Left ventricle myocardium superior (tissue), 1 donor: ENCODE results near the gene BLNK. TPM values are rescaled to one million over a fixed set of nuclear protein-coding genes. Genes with fewer than 3 reads are reported as not detected.

Experiments used
- ATAC-seq: fragments of 200-7000 bp; cut with Tn5 transposase; one replicate; pipeline ENCODE4 v1.9.1; 2020; ENCODE audit warnings: mild to moderate bottlenecking, moderate library complexity
- DNase-seq: peaks from one replicate; pipeline ENCODE4 v3.0.0-alpha.2; 2020
- intact Hi-C: fragments of 100-400 bp; cut with micrococcal nuclease; formaldehyde crosslinking; loops from one replicate; pipeline ENCODE4 v1.11.0; 2022
- total RNA-seq: library from RNA; stranded (reverse); fragmentation: NEBNext Ultra II Directional; extraction: Animal tissue kit (Norgen Biotek cat#: 25700); gene quantifications from one replicate; pipeline ENCODE4 v1.2.1, GENCODE V29; 2021
- donor health status: DM: no; HTN: yes; CAD: no; lungs with severe emphysema.

Gene BLNK
- total RNA-seq, 1 donor from 2014 or later, result 1.3 TPM

DNA sequence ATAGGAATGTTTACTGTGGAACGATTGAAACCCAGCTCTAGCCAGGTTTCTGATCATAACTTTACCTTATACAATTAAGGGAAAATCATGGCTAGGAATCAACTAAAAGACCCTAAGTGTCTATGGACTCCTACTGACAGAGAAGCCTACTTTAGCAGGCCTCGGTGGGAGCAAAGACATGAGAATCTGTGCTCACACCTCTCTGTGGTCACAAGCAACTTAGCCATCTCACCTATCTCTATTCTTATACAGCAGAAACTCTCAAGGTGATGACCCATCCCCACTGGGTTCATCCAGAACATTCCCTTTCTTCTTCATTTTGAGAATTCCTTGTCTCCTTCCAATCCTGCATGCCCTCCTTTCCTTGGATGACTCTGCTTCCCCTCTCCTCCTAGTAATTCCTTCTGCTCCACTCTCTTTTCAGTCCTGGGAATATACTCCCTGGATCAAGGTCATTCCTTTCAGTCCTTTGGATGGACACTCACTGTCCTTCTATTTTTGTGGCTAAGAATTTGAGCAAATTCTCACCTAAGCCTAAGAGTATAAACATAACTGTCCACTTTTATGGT, 2.9 kb downstream of the BLNK start:
- no peak for ATAC-seq
- no peak for DNase-seq
- intact Hi-C loops, result no loop called here

DNA sequence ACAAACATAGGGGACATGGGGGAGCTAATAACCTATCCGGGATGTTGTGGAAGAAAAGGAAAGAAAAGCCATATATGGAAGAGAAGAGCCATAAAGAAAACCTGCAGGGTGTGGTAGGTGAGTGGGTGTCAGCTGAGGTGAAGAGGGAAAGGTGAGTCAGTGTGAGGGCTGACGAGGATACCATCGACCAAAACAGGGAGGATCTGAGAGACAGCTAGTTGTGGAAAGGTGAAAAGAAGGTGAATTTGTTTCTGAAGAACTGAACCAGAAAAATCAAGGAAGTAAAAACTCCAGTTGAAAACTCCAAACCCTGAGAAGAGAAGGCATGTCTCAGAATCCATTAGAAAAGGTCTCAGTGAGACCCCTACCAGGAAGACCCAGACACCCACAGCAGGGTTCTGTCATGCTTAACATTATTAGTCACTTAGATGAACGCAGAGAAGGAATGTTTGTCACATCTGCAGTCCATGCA, 4.1 kb downstream of the BLNK start:
- intact Hi-C loops, result no loop called here
- ATAC-seq (no peak), DNase-seq (no peak)

DNA sequence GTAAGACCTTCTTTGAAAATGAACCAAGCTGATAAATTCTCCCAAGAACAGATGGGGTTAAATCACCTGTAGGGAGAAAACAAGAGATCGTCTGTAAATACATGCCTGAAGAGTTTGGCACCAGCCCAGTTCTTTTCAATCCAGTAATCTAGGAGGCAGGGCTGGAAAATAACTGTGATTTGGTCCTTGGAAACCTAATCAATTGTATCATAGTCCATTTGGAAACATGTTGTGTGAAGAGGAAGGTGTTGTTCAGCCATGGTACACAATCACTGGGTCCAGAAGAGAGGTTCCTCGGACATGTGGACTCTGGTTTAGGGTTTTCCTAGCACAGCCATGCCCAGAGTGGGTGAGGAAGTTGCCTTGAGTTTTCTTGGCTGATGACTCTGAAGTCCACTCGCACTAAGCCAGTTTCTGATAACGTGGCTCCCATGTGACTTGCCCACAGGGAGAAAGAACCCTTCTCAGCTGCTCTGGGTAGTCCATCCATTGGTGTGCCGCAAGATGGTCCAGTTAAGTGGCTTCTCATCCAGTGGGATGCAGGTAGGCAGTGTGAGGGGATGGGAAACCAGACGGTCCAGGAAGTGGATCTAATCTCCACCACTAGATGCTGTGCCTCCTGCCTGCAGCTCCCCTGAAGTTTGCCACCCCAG, 5.1 kb downstream of the BLNK start:
- DNase-seq, result no peak
- intact Hi-C loops, result no loop called here
- ATAC-seq, result no peak

DNA sequence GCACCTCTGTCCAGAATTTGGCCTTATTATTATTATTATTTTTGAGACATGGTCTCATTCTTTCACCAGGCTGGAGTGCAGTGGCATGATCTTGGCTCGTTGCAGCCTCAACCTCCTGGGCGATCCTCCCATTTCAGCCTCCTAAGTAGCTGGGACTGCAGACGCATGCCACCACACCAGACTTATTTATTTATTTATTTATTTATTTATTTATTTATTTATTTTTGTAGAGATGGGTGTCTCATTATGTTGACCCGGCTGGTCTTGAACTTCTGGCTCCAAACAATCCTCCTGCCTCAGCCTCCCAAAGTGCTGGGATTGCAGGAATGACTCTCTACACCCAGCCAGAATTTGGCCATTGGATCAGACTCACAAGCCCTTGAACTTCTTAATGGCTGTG, 6.4 kb downstream of the BLNK start:
- DNase-seq (no peak), ATAC-seq (no peak)
- intact Hi-C loops, result no loop called here

DNA sequence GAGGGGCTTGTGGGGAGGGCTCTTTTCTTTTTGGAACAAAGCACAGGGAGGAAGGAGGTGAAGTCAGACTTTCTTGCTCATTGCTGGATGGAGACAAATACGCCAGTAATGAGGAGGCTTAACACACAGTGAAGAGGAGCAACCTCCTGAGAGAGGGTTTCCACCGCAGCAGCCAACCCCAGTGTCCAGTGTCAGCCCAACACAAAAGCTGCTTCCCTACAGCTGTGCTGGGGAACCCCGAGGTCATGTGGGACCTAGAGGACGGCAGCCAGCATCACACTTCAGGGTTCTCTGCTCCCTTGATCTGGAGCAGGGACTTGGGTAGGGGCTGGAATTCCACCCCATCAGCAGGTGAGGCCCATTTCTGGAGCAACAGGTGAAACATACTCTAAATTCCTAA, 7.7 kb downstream of the BLNK start:
- ATAC-seq (no peak), DNase-seq (no peak)
- intact Hi-C loops, result no loop called here

DNA sequence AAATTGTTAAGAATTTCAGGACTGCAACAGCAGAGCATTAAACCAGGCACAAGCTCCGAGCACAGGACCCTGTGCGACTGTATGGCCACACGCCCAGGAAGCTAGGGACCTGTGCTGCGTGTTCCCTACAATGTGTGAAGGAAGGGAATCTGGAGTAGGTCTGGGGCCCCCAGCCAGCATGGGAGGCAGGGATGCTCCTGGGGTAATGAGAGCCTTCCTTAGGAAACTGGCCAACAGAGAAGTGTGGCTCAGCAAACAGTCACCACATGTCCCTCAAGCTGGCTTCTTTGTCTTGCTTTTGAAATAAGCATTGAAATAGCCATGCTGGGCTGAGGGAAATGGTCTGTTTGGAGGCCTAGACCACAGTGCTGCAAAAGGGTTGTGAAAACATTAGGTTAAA, 8.2 kb downstream of the BLNK start:
- ATAC-seq (no peak), DNase-seq (no peak)
- intact Hi-C loops, result no loop called here

DNA sequence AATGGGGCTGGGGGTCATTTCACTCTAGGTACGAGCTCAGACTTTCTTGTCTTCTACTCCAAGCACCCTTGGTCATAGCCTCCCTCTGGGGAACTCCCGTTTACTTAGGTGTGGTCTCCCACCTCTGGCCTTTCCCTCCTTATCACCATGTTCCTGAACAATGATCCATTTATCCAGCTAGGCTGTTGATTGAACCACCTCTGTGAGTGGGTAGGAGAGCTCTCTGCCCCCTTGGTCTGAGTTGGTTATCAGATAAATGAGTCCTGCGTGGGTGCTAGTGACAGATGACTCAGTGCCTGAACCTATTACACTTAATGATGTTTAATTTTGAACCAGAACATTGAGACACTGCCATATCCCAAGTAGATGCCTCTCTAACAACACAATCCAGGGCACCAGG, 9.4 kb downstream of the BLNK start:
- ATAC-seq, result no peak
- intact Hi-C loops, result no loop called here
- DNase-seq, result no peak

DNA sequence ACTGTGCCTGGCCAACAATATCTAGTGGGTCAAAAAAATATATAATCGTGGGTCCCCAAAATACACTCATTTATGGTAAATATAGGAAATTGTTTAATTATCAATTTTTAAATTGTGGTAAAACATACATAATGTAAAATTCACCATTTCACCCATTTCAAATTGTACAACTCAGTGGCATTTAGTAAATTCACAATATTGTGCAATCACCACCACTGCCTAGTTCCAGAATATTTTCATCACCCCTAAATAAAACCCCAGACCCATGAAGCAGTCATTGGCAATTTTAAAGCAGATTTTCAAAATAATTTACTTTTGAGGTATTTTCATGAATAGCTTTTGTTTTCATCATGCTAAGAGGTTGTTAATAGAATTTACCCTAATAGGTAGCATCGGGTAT, 10.2 kb downstream of the BLNK start:
- no peak for ATAC-seq
- DNase-seq, result no peak
- intact Hi-C loops, result no loop called here

DNA sequence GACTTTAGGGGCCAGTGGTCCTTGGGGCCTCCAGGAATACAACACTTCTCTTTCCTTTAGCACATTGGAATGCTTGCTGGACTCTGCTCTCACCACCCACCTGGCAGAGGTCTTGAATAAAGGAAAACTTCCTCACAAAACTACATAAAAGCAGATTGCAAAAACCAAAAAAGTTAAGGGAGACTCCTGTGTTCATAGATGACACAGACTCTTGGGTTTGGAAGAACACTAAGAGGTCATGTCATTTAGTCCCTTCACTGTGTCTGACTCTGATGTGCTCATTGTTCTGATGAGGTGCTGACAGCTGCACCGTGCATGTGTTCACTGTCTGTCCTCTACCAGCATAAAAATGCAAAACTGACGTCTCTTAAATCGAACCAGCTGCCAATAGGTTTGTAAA, 11.4 kb downstream of the BLNK start:
- ATAC-seq (peak; percentile 83), DNase-seq (no peak)
- intact Hi-C loops, result no loop called here

DNA sequence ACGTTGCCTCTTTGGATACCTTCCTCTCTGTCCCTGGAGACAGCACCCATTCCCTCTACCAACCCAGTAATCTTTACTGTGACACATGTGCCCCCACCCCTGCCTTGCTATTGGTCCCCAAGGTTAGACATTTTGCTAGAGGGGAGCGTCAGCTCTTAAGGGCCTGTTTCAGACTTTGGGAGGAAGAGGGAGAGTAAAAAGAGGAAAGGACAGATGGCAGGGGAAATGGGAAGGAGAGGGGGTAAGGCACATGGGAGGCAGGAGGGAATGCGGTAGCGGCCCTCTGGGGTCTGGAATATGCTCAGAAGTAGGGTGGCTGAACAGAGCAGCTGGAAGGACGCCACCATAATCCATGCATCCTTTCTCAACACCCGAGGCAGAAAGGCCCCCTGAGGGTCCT, 12.2 kb downstream of the BLNK start:
- no peak for DNase-seq
- intact Hi-C loops, result no loop called here

DNA sequence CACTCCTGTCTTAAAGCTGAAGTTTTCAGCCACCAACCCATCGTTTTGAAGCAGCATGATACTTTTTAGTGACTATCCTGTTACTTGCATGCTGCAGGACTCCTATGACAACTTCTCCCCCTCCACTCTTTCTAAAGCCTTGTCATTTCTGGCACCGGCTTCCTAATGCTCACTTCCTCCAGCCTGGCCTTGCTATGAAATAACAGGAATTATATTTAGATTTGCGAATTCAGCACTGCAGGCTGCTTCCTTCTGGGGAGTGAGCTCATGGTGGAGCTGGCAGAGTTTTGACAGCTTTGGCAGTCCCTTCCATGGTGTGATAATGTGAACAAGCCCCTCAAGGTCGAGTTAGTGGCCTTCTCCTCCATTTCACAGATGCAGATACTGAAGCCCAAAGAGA, 13.4 kb downstream of the BLNK start:
- DNase-seq, result no peak
- peak; percentile 86 for ATAC-seq
- intact Hi-C loops, result no loop called here

More for the DNA sequence above, 12.2 kb downstream of the BLNK start:
- ATAC-seq, result peak; percentile 31

DNA sequence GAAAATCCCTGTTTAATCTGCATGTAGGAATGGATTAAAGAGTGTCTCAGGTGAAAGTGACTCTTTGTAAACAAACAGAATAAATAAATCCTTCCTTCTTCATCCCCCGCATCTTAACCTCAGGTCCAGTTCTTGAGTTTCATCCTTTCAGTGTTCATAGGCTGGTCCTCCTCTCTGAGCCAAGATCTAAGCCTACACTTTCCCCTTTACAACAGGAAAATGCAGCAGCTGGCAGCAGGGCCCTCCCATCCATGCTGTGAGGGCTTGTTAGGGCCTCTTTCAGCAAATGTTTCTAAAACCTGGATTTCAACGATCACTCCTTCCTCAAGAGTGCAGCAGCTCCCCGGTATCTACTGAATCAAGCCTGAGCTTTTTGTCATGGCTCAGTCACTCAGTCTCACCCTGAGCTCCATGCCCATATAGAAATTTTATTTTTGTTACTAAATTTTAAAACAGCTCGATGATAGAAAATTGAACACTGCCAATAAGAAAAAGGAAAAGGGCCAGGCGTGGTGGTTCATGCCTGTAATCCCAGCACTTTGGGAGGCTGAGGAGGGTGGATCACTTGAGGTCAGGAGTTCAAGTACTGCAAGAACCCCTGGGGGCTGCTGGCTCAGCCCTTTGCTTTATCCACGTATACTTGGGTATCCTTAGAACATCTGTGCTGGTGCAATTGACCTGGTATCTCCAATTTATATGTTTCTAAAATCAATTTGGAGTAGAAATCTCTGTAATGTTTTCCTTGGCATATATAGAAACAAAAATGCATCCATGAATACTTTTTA, 15.6 kb downstream of the BLNK start:
- intact Hi-C loops, result no loop called here
- ATAC-seq (no peak), DNase-seq (no peak)

DNA sequence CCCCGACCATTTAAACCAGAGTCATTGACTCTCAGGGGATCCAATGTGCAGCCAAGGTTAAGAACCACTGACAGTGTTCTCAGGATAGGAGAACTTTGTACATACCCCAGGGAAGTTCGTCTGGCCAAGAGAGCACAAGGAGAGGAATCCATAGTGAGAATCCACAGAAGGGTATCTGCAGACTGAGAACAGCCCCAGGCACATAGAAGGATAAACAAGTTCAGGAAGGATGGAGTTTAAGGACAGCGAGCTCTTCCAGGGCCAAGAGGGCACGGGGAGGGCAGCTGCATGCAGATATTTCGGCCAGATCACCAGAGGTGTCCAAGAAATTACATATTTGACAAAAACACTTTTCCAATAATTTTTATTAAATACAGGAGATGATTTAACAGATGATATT, 16.4 kb downstream of the BLNK start:
- no peak for DNase-seq
- no peak for ATAC-seq
- intact Hi-C loops, result no loop called here

DNA sequence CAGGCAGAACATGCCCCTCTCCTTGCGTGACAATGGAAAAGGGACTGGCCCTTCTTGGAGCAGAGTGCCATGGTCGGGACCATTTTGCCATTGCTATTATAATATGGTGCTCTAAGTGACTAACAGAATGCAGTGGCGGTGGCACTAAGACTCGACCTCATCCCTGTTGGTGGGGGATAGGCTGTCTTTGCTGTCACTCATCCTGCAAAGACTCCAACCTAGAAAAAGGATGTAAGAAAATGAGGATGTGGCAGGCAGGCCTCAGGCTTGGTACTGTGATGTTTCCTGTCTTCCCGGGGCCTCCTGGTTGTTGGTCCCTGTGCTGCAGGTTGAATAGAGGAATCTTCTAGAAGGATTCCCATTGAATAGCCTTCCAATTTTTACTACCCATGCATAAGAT, 18.6 kb downstream of the BLNK start:
- ATAC-seq (no peak), DNase-seq (no peak)
- intact Hi-C loops, result no loop called here

DNA sequence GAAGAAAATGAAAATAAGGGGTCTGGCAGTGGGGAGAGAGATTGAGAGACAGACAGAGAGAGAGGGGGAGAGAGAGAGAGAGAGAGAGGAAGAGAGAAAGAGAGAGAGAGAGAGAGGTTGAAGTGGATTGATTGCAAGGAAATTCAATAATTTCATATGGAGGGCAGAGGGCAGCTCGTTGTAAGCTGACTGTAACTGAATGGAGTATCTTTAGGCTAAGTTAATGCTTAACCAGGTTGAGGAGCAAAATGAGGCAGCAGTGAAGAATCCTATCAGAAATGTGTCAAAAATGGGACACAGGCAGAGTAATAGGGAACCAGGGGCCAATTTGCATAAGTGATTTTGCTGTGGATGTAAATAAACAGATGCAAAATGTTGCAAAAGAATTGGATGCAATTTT, 21.0 kb downstream of the BLNK start:
- ATAC-seq (no peak), DNase-seq (no peak)
- intact Hi-C loops, result no loop called here

DNA sequence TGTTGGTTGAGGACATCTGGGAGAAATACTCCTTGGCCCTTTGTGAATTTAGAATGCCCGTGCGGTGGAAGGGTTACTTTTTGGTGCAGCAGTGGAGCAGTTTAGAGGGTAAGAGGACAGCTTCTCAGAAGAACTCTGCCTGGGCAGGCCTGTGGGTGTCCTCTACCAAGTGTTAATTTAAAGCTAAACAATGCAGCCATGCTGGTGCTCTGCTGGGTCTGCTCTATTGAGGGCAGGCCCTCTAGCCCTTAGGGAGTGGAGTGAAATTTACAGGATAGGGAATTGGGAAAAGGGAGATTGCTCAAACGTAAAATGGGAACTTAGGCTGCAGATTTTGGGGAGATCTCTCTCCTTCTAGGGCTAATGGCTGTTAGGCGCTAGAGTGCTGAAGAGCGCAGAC, 22.1 kb downstream of the BLNK start:
- intact Hi-C loops, result no loop called here
- no peak for ATAC-seq
- no peak for DNase-seq

DNA sequence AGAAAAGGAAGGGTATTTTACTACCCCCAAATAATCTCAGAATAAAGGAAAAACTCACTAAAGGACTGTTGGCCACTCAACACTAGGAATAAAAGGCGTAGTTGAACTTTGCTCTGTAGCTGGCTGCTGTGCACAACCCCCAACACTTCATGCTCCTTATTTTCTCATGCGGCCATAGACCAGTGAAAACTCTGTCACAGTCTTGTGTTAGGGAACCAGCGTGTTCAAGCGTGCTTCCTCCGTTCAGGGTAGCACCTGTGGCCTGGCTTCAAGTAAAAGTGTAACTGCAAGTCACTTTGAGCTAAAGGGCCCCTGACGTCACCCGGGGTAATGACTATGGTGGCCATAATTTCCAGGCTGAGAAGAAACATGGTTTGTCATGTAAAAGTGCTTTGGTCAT, 27.0 kb downstream of the BLNK start:
- ATAC-seq (no peak), DNase-seq (no peak)
- intact Hi-C loops, result no loop called here

DNA sequence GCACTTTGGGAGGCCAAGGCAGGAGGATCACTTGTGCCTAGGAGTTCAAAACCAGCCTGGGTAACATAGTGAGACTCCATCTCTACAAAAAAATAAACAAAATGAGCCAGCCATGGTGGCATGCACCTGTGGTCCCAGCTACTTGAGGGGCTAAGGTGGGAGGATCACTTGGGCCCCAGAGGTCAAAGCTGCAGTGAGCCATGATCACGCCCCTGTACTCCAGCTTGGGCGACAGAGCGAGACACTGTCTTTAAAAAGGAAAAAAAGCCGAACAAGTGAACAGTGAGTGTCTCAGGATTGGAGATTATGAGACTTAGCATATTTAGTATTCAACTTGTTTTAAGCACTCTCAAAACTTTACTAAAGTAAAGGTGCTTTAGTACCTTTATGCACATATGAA, 28.1 kb downstream of the BLNK start:
- ATAC-seq, result no peak
- no peak for DNase-seq
- intact Hi-C loops, result no loop called here

DNA sequence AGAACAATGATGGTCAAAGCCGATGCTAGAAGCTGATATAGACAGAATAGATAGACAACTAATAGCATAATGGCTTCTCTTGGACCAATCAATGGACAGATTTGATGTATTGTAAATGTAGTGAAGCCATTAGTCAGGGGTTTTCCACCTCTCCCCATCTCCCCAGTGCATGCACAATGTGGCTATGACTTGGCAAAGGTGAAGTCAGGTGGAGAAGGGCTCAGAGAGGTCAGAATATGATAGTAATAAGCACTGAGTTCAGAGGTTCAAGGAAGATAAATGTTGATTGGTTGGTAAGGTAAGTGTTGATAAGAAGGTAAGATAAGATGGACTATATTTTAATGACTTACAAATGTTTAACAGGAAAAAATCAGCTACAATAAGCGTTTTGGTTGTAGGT, 28.5 kb downstream of the BLNK start:
- no peak for ATAC-seq
- intact Hi-C loops, result no loop called here
- no peak for DNase-seq

DNA sequence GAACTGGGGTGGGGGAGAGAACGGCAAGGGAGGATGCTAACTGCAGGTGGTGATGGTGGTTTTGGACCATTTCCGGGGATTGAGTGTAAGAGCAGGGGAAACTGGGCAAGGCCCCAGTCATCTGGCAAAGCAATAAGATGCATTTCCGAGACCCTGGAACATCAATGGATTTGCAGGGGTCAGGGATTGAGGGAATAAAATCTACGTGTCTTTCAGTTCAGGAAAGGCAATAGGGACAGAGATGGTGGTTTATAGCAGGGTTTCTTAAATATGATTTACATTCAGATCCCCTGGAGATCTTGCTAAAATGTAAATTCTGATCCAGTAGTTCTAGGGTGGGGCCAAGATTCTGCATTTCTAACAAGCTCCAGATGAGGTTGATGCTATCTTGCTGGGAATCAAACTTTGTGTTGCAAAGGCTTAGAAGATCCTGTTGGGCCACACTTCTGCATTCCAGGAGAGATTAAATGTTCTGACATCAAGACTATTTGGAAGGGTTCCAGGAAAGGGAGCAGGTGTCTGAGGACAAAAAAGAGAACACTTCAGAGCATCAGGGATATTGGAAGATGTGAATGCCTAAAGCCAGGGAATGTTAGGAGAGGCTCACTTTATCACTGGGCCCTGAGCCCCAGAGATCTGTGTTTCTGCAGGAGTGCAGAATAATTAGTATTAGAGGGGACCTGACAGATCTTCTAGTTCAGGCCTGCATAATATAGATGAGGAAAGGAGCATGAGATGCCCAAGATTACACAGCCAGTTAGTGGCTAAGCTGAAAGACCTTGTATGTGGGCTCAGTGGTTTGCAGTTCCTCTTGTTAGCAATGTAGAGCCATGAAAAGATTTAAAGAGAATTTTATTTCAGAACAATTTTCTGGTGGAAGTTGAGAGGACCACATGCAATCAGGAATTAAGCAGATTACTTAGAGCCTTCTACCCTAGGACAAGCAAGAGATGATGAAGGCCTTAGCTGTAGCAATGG, 32.4 kb downstream of the BLNK start:
- intact Hi-C loops, result no loop called here
- DNase-seq, result no peak
- no peak for ATAC-seq
